Pons (tissue), 1 donor: ENCODE data around the gene EYA2.

ENCODE experiments used
- DNase-seq: peaks from one replicate; pipeline ENCODE4 v3.0.0-alpha.2; 2016; ENCODE audit warnings: low spot score

The EYA2 gene

GRCh38 chr20:47111576-47111975, 216.9 kb downstream of the EYA2 start:
- DNase-seq = no peak

GRCh38 chr20:47113362-47114109, 218.9 kb downstream of the EYA2 start:
- DNase-seq = no peak

- DNase-seq = no peak
These were observed 221.1 kb downstream of the EYA2 start for GRCh38 chr20:47115694-47116093.

GRCh38 chr20:47117371-47117770, 222.7 kb downstream of the EYA2 start:
- DNase-seq = no peak

- DNase-seq = no peak
These were observed 223.1 kb downstream of the EYA2 start for GRCh38 chr20:47117773-47118172.

GRCh38 chr20:47118206-47118605, 223.6 kb downstream of the EYA2 start:
- DNase-seq = no peak

- DNase-seq = peak; percentile 46
These were observed 224.0 kb downstream of the EYA2 start for GRCh38 chr20:47118641-47119040.

- DNase-seq = no peak
These were observed 225.8 kb downstream of the EYA2 start for GRCh38 chr20:47120346-47120936.

GRCh38 chr20:47122560-47122959, 227.9 kb downstream of the EYA2 start:
- DNase-seq = no peak

- peak; percentile 37 for DNase-seq
These were observed 229.6 kb downstream of the EYA2 start for GRCh38 chr20:47124181-47124717.

- DNase-seq = no peak
These were observed 230.8 kb downstream of the EYA2 start for GRCh38 chr20:47125508-47125757.

- no peak for DNase-seq
These were observed 231.3 kb downstream of the EYA2 start for GRCh38 chr20:47125758-47126591.

- no peak for DNase-seq
These were observed 232.1 kb downstream of the EYA2 start for GRCh38 chr20:47126709-47127108.

GRCh38 chr20:47127546-47127945, 232.9 kb downstream of the EYA2 start:
- no peak for DNase-seq

GRCh38 chr20:47127999-47128398, 233.4 kb downstream of the EYA2 start:
- DNase-seq = no peak

- DNase-seq = no peak
These were observed 234.7 kb downstream of the EYA2 start for GRCh38 chr20:47129306-47129705.

GRCh38 chr20:47133809-47134456, 239.3 kb downstream of the EYA2 start:
- no peak for DNase-seq

GRCh38 chr20:47136782-47137181, 242.1 kb downstream of the EYA2 start:
- DNase-seq = no peak

- no peak for DNase-seq
These were observed 242.7 kb downstream of the EYA2 start for GRCh38 chr20:47137231-47137870.

- DNase-seq = no peak
These were observed 245.4 kb downstream of the EYA2 start for GRCh38 chr20:47139934-47140535.

GRCh38 chr20:47141350-47141921, 246.8 kb downstream of the EYA2 start:
- no peak for DNase-seq
